Measurements from ENCODE around the gene HAAO.

Gene HAAO

GRCh38 chr2:42767080-42767898 lies 25.1 kb downstream of the HAAO start:
- no peak for DNase-seq

- DNase-seq, result no peak
Measured at GRCh38 chr2:42765686-42766085, 26.7 kb downstream of the HAAO start.

- DNase-seq, result no peak
Measured at GRCh38 chr2:42764901-42765300, 27.5 kb downstream of the HAAO start.

GRCh38 chr2:42764096-42764495 lies 28.3 kb downstream of the HAAO start, which contains the start of gene OXER1:
OXER1 (minus strand) TSS chr2:42764135; CDS start chr2:42764062, 73 bp downstream.
- DNase-seq, result no peak

GRCh38 chr2:42762823-42763804 lies 29.3 kb downstream of the HAAO start:
- no peak for DNase-seq

- DNase-seq, result no peak
Measured at GRCh38 chr2:42762155-42762554, 30.2 kb downstream of the HAAO start.

- no peak for DNase-seq
Measured at GRCh38 chr2:42761554-42761953, 30.8 kb downstream of the HAAO start.

GRCh38 chr2:42758751-42759150 lies 33.6 kb downstream of the HAAO start:
- no peak for DNase-seq

- DNase-seq, result no peak
Measured at GRCh38 chr2:42757981-42758740, 34.2 kb downstream of the HAAO start.

GRCh38 chr2:42756966-42757513 lies 35.3 kb downstream of the HAAO start:
- no peak for DNase-seq

GRCh38 chr2:42756150-42756775 lies 36.1 kb downstream of the HAAO start:
- no peak for DNase-seq

GRCh38 chr2:42755191-42755880 lies 37.0 kb downstream of the HAAO start:
- no peak for DNase-seq

GRCh38 chr2:42754776-42755140 lies 37.6 kb downstream of the HAAO start:
- no peak for DNase-seq

- no peak for DNase-seq
Measured at GRCh38 chr2:42754021-42754775, 38.2 kb downstream of the HAAO start.

GRCh38 chr2:42752816-42753813 lies 39.3 kb downstream of the HAAO start:
- no peak for DNase-seq

GRCh38 chr2:42752314-42752713 lies 40.1 kb downstream of the HAAO start:
- DNase-seq, result no peak

GRCh38 chr2:42748840-42749239 lies 43.5 kb downstream of the HAAO start:
- DNase-seq, result no peak

- DNase-seq, result no peak
Measured at GRCh38 chr2:42747422-42747821, 45.0 kb downstream of the HAAO start.

- DNase-seq, result no peak
Measured at GRCh38 chr2:42744545-42745082, 47.8 kb downstream of the HAAO start.
